ENCODE data around the gene CRYL1.

DNA sequence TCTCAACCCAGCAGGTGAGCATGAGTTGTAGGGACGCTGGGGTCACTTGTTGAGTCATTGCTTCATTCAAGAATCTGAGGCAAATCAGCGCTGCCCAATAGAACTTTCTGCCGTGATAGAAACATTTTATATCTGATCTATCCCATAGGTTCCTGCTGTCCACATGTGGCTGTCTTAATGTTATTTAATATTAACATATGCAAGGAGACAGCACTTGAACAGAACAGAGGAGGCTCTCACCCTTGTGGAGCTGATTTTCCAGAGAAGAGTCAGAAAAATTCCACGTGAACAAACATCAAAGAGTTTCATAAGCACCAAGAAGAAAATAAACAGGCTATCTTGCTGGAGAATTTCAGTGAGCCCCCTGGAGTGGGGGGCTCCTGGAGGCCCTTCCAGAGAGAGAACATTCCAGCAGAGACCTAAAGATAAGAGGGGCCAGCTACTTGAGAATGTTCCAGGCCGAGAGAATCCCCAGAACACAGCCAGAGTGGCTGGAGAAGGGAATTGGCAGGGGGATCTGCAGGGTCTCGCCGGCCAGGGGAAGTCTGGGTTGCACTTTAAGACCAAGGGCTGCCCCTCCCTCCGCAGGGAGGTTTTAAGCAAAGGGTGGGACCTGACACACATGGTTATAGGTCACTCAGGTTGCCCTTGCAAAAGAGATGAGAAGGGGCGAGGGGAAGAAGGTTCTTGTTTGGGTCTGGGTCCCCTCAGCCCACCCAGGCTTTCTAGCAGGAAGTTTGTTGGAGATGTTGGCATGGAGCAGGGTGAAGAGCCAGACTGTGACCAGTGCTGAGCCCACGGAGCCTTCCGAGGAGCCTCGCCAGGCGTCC is 135.7 kb downstream of the CRYL1 start:
- TF ChIP-seq POLR2AphosphoS5 (IDR thresholded peaks at IDR 0.05) (no peak), POLR2A (IDR thresholded peaks at IDR 0.05) (no peak), EP300 (IDR thresholded peaks at IDR 0.05) (no peak)
- TF ChIP-seq, protein P1, sequence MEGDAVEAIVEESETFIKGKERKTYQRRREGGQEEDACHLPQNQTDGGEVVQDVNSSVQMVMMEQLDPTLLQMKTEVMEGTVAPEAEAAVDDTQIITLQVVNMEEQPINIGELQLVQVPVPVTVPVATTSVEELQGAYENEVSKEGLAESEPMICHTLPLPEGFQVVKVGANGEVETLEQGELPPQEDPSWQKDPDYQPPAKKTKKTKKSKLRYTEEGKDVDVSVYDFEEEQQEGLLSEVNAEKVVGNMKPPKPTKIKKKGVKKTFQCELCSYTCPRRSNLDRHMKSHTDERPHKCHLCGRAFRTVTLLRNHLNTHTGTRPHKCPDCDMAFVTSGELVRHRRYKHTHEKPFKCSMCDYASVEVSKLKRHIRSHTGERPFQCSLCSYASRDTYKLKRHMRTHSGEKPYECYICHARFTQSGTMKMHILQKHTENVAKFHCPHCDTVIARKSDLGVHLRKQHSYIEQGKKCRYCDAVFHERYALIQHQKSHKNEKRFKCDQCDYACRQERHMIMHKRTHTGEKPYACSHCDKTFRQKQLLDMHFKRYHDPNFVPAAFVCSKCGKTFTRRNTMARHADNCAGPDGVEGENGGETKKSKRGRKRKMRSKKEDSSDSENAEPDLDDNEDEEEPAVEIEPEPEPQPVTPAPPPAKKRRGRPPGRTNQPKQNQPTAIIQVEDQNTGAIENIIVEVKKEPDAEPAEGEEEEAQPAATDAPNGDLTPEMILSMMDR (IDR thresholded peaks at IDR 0.05), result no peak
